ENCODE measurements around the gene B2M. TPM values are rescaled to one million over a fixed set of nuclear protein-coding genes. Genes with fewer than 3 reads are reported as not detected.
"Not testable (repeated sequence)": the region's sequence is repeated elsewhere in the genome, so short reads cannot be mapped to it uniquely, and the experiment has no call there.

Gene B2M
- polyA plus RNA-seq, 3 donors = 682 to 854 (median 828) TPM

- DNase-seq = no peak
Measured at GRCh38 chr15:44718180-44718926, 7.0 kb downstream of the B2M start.

- no peak for DNase-seq
Measured at GRCh38 chr15:44718927-44719292, 7.6 kb downstream of the B2M start.

GRCh38 chr15:44719293-44719999 lies 8.1 kb downstream of the B2M start:
- DNase-seq = no peak

GRCh38 chr15:44720000-44720435 lies 8.7 kb downstream of the B2M start:
- not testable (repeated sequence) for DNase-seq

- DNase-seq = no peak
Measured at GRCh38 chr15:44720460-44721176, 9.3 kb downstream of the B2M start.

GRCh38 chr15:44722011-44722410 lies 10.7 kb downstream of the B2M start:
- no peak for DNase-seq

DNA sequence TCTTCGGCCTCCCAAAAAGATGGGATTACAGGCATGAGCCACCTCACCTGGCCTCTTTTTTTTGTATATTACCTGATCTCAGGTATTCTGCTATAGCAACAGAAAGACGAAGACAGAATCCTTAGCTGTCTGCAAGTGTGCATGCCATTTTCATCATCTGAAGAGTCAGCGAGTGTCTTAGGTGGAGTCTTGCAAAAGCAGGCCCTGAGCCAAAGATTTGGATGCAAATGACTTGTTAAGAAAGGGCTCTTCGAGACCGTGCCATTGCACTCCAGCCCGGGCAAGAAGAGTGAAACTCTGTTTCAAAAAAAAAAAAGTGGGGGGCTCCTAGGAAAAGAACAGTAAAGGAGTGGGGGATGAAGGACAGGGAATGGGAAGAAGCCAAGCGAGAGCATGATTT lies 14.8 kb downstream of the B2M start:
- DNase-seq = no peak

- DNase-seq = peak; percentile 23
Measured at GRCh38 chr15:44726568-44727484, 15.5 kb downstream of the B2M start.

- no peak for DNase-seq
Measured at GRCh38 chr15:44727485-44728231, 16.3 kb downstream of the B2M start.

- DNase-seq = not testable (repeated sequence)
Measured at GRCh38 chr15:44728232-44728575, 16.9 kb downstream of the B2M start.

- DNase-seq = peak; percentile 98
Measured at GRCh38 chr15:44728576-44729407, 17.5 kb downstream of the B2M start.

DNA sequence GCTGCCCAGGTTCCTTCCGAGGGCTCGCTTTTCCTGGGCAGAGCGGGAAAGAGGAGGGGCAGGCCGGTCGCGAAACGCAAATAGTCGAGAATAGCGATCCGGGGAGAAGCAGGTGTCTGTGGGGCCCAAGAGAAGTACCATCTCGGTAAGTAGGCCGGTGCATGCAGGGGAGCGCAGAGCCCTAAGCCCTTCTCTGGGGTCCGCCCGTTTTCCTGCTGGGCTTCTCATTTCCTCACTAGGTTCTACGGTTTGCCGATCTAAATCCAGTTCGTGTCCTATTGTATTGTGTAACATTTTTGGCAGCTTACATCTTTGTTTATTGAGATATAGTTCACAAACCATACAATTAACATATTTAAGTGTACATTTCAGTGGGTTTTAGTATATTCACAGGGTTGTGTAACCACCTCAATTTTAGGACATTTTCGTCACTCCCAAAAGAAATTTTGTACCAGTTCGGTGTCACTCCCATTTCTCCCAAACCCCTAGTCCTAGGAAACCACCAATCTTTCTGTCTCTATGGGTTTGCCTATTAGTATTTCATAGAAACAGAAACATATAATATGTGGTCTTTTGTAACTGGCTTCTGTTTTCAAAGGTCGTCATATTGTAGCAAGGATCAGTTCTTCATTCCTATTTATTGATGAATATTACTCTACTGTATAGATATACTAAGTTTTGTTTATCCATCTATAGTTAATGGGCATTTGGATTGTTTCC lies 18.3 kb downstream of the B2M start:
- DNase-seq = no peak

DNA sequence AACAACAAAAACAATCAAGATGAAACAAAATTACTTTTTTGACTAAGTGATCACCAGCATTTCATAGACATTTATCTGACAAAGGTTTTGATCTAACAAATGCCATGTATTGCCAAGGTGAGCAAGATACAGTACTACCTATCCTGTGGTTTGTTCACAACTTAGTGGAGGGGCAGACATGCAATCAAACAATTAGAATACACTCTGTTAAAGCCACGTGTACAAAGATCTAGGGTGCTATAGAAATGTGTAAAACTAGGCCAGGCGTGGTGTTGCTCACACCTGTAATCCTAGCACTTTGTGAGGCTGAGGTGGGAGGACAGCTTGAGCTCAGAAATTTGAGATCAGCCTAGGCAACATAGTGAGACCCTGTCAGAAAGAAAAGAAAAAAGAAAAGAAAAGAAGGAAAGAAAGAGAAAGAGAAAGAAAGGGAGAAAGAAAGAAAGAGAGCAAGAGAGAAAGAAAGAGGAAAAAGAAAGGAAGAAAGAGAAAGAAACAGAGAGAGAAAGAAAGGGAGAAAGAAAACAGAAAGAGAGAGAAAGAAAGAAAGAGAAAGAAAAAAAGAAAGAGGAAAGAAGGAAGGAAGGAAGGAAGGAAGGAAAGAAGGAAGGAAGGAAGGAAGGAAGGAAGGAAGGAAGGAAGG lies 23.6 kb downstream of the B2M start:
- no peak for DNase-seq

- DNase-seq = no peak
Measured at GRCh38 chr15:44735482-44736180, 24.3 kb downstream of the B2M start.

- DNase-seq = no peak
Measured at GRCh38 chr15:44736181-44736765, 25.0 kb downstream of the B2M start, which contains the start of gene TRIM69. TRIM69 (plus strand) TSS chr15:44736528; CDS start chr15:44736705, 177 bp downstream.

DNA sequence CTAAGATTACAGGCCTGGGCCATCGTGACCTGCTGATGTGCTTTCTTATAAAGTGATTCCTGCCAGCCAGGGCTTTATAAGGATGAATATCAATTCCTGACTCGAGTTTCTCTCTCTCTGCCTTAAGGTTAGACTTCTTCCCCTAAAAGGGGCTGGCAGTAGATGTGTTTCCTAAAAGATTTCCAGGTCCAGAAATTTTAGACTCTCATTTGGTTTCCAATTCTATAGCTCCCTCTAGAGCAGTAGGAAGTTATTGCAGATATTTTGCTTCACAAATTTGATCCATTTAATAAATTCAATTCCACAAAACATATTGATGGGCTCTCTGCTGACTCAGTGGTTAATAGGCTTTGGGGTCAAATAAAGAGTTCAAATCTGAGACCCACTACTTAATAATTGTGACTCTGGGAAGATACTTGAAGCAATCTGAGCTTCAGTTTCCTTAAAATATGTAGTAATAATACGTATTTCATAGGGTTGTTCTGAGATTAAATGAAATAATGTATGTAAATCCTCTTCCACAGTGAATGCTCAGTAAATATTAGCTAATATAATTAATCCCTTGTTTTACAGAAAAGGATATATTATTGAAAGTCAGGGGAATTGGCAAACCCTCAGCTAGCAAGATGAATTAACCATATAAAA lies 27.1 kb downstream of the B2M start:
- peak; percentile 27 for DNase-seq

GRCh38 chr15:44739222-44739847 lies 28.0 kb downstream of the B2M start:
- DNase-seq = not testable (repeated sequence)

Data from renal pelvis (tissue), 4 donors.